Activated naive CD8-positive, alpha-beta T cell treated with anti-CD3 and anti-CD28 coated beads, Interleukin-2, amount 10 ng/mL, durations not matched to agents 7 days and 5 days (primary cell): ENCODE measurements around the gene TGM6. TPM values are rescaled to one million over a fixed set of nuclear protein-coding genes. Genes with fewer than 3 reads are reported as not detected.

ENCODE experiments used
- ATAC-seq: fragments of 150-1000 bp; cut with Tn5 transposase; one replicate; pipeline ENCODE4 v1.10.0; 2021; ENCODE audit warnings: low read depth, moderate library complexity
- POLR2A ChIA-PET: fragments of 350-600 bp; sonication (Branson Sonifier 250); formaldehyde crosslinking; loops from one replicate; lab custom pipeline; 2021; ENCODE audit warnings: antibody characterized with exemption; lab: Charles Lee
- DNase-seq: peaks from one replicate; pipeline ENCODE4 v3.0.0; 2021
- H3K27ac Mint-ChIP-seq: one replicate; pipeline ENCODE4 v1.8.0; 2022; ENCODE audit warnings: mild to moderate bottlenecking, mixed read lengths
- H3K27me3 Mint-ChIP-seq: one replicate; pipeline ENCODE4 v1.8.0; 2022; ENCODE audit warnings: mild to moderate bottlenecking, moderate library complexity, mixed read lengths
- H3K36me3 Mint-ChIP-seq: one replicate; pipeline ENCODE4 v1.8.0; 2021; ENCODE audit warnings: mild to moderate bottlenecking, mixed read lengths
- H3K4me1 Mint-ChIP-seq: one replicate; pipeline ENCODE4 v1.8.0; 2021; ENCODE audit warnings: mixed read lengths
- H3K4me3 Mint-ChIP-seq: one replicate; pipeline ENCODE4 v1.8.0; 2022; ENCODE audit warnings: mild to moderate bottlenecking, moderate library complexity, mixed read lengths
- H3K9me3 Mint-ChIP-seq: one replicate; pipeline ENCODE4 v1.8.0; 2021; ENCODE audit warnings: mixed read lengths
- total RNA-seq, 2 experiments: library from RNA; stranded (reverse); gene quantifications; one replicate each; pipeline ENCODE4 v1.2.3, GENCODE V29; 2021

Gene TGM6
- total RNA-seq, 2 experiments from 2014 or later, result not detected

DNA sequence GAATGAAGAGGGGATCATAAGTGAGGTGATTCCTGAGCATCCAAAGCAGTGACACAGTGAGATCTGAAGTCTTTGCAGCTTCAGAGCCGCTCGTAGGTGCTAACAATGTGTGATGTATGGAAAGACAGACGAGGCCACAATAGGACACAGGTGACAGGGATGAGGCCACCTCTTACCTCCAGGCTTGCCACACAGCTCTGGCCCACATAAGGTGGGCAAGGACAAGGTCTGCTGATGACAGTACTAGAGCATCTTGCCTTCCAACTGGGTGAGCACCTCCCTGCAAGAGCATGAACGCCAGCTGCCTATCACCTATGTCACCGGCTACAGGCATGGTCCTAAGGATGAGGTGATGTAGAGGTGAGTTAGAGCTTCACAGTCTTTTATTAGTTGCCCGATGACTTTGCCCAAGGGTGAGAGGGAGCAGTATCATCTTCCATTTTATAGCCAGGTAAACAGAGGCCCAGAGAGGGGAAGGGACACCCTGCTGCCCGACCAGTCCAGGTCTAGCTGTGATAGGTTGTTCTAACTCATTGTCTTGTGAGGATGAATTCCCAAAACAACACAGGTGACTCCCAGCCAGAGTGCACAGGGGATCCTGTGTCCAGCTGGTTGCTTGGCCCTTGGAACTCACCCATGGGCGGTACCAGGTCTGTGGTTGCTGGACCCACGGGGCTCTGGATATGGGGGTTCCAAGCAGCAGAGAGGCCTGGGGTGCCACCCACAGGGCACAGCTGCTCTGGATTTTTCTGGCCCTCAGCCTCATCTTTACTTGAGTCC lies 6.2 kb upstream of the TGM6 start:
- POLR2A ChIA-PET, result no interaction called here
- H3K4me1 Mint-ChIP-seq, result peaks cover 10% of the 10 kb centered on the region
- H3K4me3 Mint-ChIP-seq, result no peak overlapping the region
- H3K9me3 Mint-ChIP-seq, result peaks cover 1% of the 10 kb centered on the region
- no peak overlapping the region for H3K27ac Mint-ChIP-seq
- H3K27me3 Mint-ChIP-seq, result peaks cover 61% of the 10 kb centered on the region
- no peaks in the 10 kb centered on the region for H3K36me3 Mint-ChIP-seq
- no peak for DNase-seq
- ATAC-seq, result no peak

- Mint-ChIP-seq H3K4me3 (peak overlapping the region; percentile 51), H3K27me3 (peaks cover 43% of the 10 kb centered on the region), H3K9me3 (no peaks in the 10 kb centered on the region), H3K36me3 (no peaks in the 10 kb centered on the region), H3K4me1 (peaks cover 17% of the 10 kb centered on the region), H3K27ac (no peak overlapping the region)
- POLR2A ChIA-PET, result interaction anchor here (0.9 kb wide), 1 partner anchor 26 kb away, joined by 3 read pairs; no protein-coding TSS in a partner anchor
- DNase-seq, result no peak
- ATAC-seq, result no peak
Measured at GRCh38 chr20:2378893-2379292, 1.8 kb upstream of the TGM6 start.

DNA sequence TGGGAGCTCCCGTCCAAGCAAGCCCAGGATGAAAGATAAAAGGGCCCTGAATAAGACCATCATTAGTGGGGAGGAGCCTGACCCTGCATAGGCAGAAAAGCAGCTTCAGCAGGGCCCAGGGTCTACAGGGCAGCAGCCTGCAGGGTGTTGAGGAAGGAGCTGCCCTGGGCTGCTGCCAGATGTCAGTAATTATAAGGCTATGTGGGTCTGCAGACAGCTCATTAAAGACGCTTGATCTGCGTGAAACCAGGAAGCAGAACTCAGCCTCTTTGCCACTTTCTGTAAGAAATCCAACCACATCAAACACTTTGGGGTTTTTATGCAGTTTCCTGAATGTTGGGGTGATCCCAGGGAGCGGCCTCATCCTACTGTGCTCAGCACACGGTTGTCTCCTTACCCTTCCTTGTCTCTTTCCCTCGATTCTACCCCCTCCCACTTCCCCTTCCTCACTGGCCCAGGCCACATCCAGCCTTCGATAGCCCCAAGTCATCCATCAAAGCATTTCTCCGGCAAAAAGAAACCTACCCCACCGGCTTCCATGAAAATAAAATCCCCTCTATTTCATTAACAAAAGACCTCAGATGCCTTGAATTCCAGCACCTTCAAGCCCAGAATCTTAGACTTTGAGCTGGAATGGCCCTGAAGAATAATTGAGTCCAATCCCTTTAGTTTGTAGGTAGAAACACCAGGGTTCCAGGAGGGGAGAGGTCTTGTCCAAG lies 1.0 kb upstream of the TGM6 start:
- ATAC-seq, result peak; percentile 92
- Mint-ChIP-seq H3K4me3 (peak overlapping the region; percentile 51), H3K4me1 (peaks cover 22% of the 10 kb centered on the region), H3K9me3 (no peaks in the 10 kb centered on the region), H3K27me3 (peaks cover 37% of the 10 kb centered on the region), H3K27ac (no peak overlapping the region), H3K36me3 (no peaks in the 10 kb centered on the region)
- POLR2A ChIA-PET, result interaction anchor here (0.9 to 1.2 kb wide), 2 partner anchors 15 to 25 kb away, joined by 3 read pairs; no protein-coding TSS in a partner anchor
- no peak for DNase-seq

DNA sequence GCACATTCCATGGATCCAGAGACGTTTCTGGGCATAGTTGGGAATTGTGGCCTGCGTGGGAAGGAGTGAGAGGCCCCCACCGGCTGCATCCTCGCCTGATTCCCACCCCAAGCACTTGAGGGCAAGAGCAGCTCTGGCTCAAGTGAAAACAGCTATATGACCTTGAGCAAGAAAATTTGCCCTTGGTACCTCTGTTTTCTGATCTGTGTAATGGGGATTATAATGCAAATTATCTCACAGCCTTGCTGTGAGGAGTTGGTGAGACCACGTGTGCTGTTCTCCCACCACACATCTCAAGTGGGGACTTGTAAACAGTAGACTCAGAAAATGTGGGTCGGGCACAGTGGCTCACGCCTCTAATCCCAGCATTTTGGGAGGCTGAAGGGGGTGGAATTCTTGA lies 602 bp downstream of the TGM6 start:
- POLR2A ChIA-PET, result no interaction called here
- H3K27me3 Mint-ChIP-seq, result peaks cover 29% of the 10 kb centered on the region
- H3K27ac Mint-ChIP-seq, result no peak overlapping the region
- no peaks in the 10 kb centered on the region for H3K36me3 Mint-ChIP-seq
- ATAC-seq (no peak), DNase-seq (no peak)
- H3K4me1 Mint-ChIP-seq, result peaks cover 22% of the 10 kb centered on the region
- peaks cover under 1% of the 10 kb centered on the region for H3K9me3 Mint-ChIP-seq
- no peak overlapping the region for H3K4me3 Mint-ChIP-seq

GRCh38 chr20:2382833-2383232 lies 2.1 kb downstream of the TGM6 start:
- peaks cover 19% of the 10 kb centered on the region for H3K27me3 Mint-ChIP-seq
- H3K27ac Mint-ChIP-seq, result no peak overlapping the region
- H3K4me1 Mint-ChIP-seq, result peaks cover 27% of the 10 kb centered on the region
- H3K36me3 Mint-ChIP-seq, result no peaks in the 10 kb centered on the region
- ATAC-seq (no peak), DNase-seq (no peak)
- H3K4me3 Mint-ChIP-seq, result no peak overlapping the region
- peaks cover 3% of the 10 kb centered on the region for H3K9me3 Mint-ChIP-seq
- POLR2A ChIA-PET, result no interaction called here

DNA sequence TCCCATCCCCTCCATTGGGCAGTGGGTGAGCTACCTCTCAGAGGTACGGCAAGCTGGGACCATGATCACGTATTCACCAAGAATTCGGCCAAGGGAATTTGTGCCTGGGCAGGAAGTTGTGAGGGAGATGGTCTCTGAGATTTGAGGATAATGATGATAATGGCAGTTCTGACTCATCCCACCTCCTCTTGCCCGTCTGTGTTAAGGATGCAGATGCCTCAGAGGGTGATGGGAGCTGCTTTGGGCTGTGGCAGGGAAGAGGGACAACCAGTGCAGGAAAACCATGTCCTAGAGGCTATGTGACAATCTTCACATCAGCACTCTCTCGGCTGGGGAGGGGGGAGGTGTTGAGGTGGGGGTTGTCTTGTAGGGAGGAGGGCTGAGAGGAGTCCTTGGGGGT lies 4.3 kb downstream of the TGM6 start:
- Mint-ChIP-seq H3K4me1 (peaks cover 13% of the 10 kb centered on the region), H3K27ac (no peak overlapping the region), H3K9me3 (peaks cover 8% of the 10 kb centered on the region), H3K36me3 (no peaks in the 10 kb centered on the region), H3K27me3 (peaks cover 9% of the 10 kb centered on the region), H3K4me3 (no peak overlapping the region)
- POLR2A ChIA-PET, result no interaction called here
- DNase-seq, result no peak
- no peak for ATAC-seq

GRCh38 chr20:2385496-2385895 lies 4.8 kb downstream of the TGM6 start:
- POLR2A ChIA-PET, result no interaction called here
- H3K4me1 Mint-ChIP-seq, result peaks cover 10% of the 10 kb centered on the region
- DNase-seq (no peak), ATAC-seq (no peak)
- peaks cover 8% of the 10 kb centered on the region for H3K9me3 Mint-ChIP-seq
- no peak overlapping the region for H3K27ac Mint-ChIP-seq
- peaks cover 11% of the 10 kb centered on the region for H3K27me3 Mint-ChIP-seq
- H3K36me3 Mint-ChIP-seq, result no peaks in the 10 kb centered on the region
- H3K4me3 Mint-ChIP-seq, result no peak overlapping the region

GRCh38 chr20:2386516-2387179 lies 5.9 kb downstream of the TGM6 start:
- no peak for DNase-seq
- H3K4me1 Mint-ChIP-seq, result peaks cover 10% of the 10 kb centered on the region
- peaks cover 15% of the 10 kb centered on the region for H3K27me3 Mint-ChIP-seq
- peaks cover 8% of the 10 kb centered on the region for H3K9me3 Mint-ChIP-seq
- no peaks in the 10 kb centered on the region for H3K36me3 Mint-ChIP-seq
- no peak overlapping the region for H3K27ac Mint-ChIP-seq
- ATAC-seq, result no peak
- POLR2A ChIA-PET, result no interaction called here
- H3K4me3 Mint-ChIP-seq, result peak overlapping the region; percentile 55

- H3K27ac Mint-ChIP-seq, result no peak overlapping the region
- POLR2A ChIA-PET, result no interaction called here
- H3K36me3 Mint-ChIP-seq, result no peaks in the 10 kb centered on the region
- H3K9me3 Mint-ChIP-seq, result peaks cover 8% of the 10 kb centered on the region
- H3K4me3 Mint-ChIP-seq, result peak overlapping the region; percentile 55
- peaks cover 10% of the 10 kb centered on the region for H3K4me1 Mint-ChIP-seq
- H3K27me3 Mint-ChIP-seq, result peaks cover 15% of the 10 kb centered on the region
- ATAC-seq (peak; percentile 77), DNase-seq (peak; percentile 65)
Measured at GRCh38 chr20:2387180-2387577, 6.5 kb downstream of the TGM6 start.

- Mint-ChIP-seq H3K36me3 (no peaks in the 10 kb centered on the region), H3K4me1 (peaks cover 10% of the 10 kb centered on the region), H3K4me3 (no peak overlapping the region), H3K27me3 (peaks cover 14% of the 10 kb centered on the region), H3K27ac (no peak overlapping the region), H3K9me3 (peaks cover 8% of the 10 kb centered on the region)
- POLR2A ChIA-PET, result no interaction called here
- no peak for ATAC-seq
- DNase-seq, result no peak
Measured at GRCh38 chr20:2387580-2387979, 6.9 kb downstream of the TGM6 start.

DNA sequence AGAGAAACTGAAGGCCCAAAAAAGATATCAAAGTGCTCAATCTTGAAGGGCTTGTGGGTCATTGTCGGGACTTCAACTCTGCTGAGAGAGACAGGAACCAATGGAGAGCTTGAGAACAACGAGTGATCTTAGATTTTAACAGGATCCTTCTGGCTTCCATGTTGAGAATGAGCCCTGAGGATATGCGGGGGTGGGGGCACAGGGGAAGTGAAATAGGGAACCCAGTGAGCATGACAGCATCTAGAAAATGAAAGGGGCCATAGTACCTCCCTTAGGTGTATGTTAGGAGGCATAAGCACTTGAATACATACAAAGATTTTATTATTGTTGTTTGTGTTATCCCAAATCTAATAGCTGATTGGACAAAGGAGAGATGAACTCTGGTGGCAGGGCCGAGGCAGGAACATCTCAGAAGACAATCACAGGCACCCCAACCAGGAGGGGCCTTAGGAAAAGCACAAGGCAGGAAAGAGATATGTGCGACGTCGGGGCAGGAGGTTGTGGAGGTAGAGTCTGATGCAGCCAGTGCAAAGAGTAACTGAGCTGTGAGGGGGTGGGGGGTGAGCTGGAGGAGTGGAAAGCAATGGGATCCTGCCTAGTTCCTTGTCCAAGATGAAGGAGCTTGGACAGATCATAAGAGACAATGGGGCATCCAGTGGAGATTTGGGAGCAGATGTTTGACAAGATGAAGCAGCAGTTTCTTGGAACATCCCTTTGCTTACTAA lies 10.4 kb downstream of the TGM6 start:
- Mint-ChIP-seq H3K9me3 (peaks cover 8% of the 10 kb centered on the region), H3K36me3 (no peaks in the 10 kb centered on the region), H3K4me3 (no peak overlapping the region), H3K4me1 (peaks cover 5% of the 10 kb centered on the region), H3K27me3 (peaks cover 10% of the 10 kb centered on the region), H3K27ac (no peak overlapping the region)
- DNase-seq (no peak), ATAC-seq (no peak)
- POLR2A ChIA-PET, result no interaction called here

GRCh38 chr20:2394411-2395055 lies 13.8 kb downstream of the TGM6 start:
- Mint-ChIP-seq H3K36me3 (no peaks in the 10 kb centered on the region), H3K4me3 (no peak overlapping the region), H3K27ac (no peak overlapping the region), H3K4me1 (no peaks in the 10 kb centered on the region), H3K9me3 (no peaks in the 10 kb centered on the region), H3K27me3 (peaks cover 10% of the 10 kb centered on the region)
- ATAC-seq, result no peak
- POLR2A ChIA-PET, result interaction anchor here (0.8 kb wide), 1 partner anchor 15 kb away, joined by 3 read pairs; no protein-coding TSS in a partner anchor
- DNase-seq, result no peak
